GM23338 (cell line): ENCODE data around the gene CHI3L1. TPM values are rescaled to one million over a fixed set of nuclear protein-coding genes. Genes with fewer than 3 reads are reported as not detected.
A peak's percentile ranks its signal among the peaks of the same experiment; 100 is the strongest.

Experiments
- ATAC-seq: fragments of 200-7000 bp; cut with Tn5 transposase; 3 replicates; pipeline ENCODE4 v1.9.1; 2020
- DNase-seq: peaks from one replicate; pipeline ENCODE4 v3.0.0-alpha.2; 2015; ENCODE audit warnings: low spot score
- H2AFZ ChIP-seq: fragments of 200-600 bp; sonication (generic); 2 replicates; pipeline ENCODE4 v1.8.0; 2016; ENCODE audit warnings: antibody characterized with exemption, mild to moderate bottlenecking, moderate library complexity
- H3F3A ChIP-seq: fragments of 200-600 bp; sonication (generic); replicated peaks from 2 replicates; pipeline ENCODE4 v1.8.0; 2017; ENCODE audit warnings: antibody characterized with exemption, mixed run types, low read depth
- H3K27ac ChIP-seq: fragments of 200-600 bp; sonication (generic); 2 replicates; pipeline ENCODE4 v1.6.1; 2016; ENCODE audit warnings: low read depth
- H3K27me3 ChIP-seq: fragments of 200-600 bp; sonication (generic); 2 replicates; pipeline ENCODE4 v1.8.0; 2016; ENCODE audit warnings: mild to moderate bottlenecking, mixed run types, moderate library complexity; ENCODE audit not compliant: insufficient read depth
- H3K36me3 ChIP-seq: fragments of 200-600 bp; sonication (generic); 2 replicates; pipeline ENCODE4 v1.8.0; 2016; ENCODE audit warnings: mild to moderate bottlenecking; ENCODE audit not compliant: insufficient read depth
- H3K4me1 ChIP-seq: fragments of 200-600 bp; sonication (generic); 2 replicates; pipeline ENCODE4 v1.8.0; 2016; ENCODE audit warnings: mild to moderate bottlenecking, moderate library complexity; ENCODE audit not compliant: insufficient read depth
- H3K4me2 ChIP-seq: fragments of 200-600 bp; sonication (generic); 2 replicates; pipeline ENCODE4 v1.7.1; 2017; ENCODE audit warnings: mixed run types
- H3K4me3 ChIP-seq: fragments of 200-600 bp; sonication (generic); 2 replicates; pipeline ENCODE4 v1.6.1; 2016; ENCODE audit warnings: mixed run types
- H3K79me2 ChIP-seq: fragments of 200-600 bp; sonication (generic); replicated peaks from 2 replicates; pipeline ENCODE4 v1.8.0; 2017; ENCODE audit warnings: mild to moderate bottlenecking; ENCODE audit not compliant: insufficient read depth
- H3K9me2 ChIP-seq: fragments of 200-600 bp; sonication (generic); 2 replicates; pipeline ENCODE4 v1.8.0; 2017; ENCODE audit not compliant: insufficient read depth
- H4K20me1 ChIP-seq: fragments of 200-600 bp; sonication (generic); replicated peaks from 2 replicates; pipeline ENCODE4 v1.8.0; 2017; ENCODE audit warnings: mild to moderate bottlenecking; ENCODE audit not compliant: insufficient read depth
- H3K27ac Mint-ChIP-seq: 2 replicates; pipeline ENCODE4 v1.8.0; 2020; ENCODE audit warnings: inconsistent platforms, mild to moderate bottlenecking, moderate library complexity, mixed read lengths
- H3K27me3 Mint-ChIP-seq: 3 replicates; pipeline ENCODE4 v1.8.0; 2022; ENCODE audit warnings: low read depth, mild to moderate bottlenecking, moderate library complexity, mixed read lengths, inconsistent platforms; ENCODE audit not compliant: insufficient read depth, poor library complexity
- H3K36me3 Mint-ChIP-seq: 3 replicates; pipeline ENCODE4 v1.8.0; 2021; ENCODE audit warnings: low read depth, mild to moderate bottlenecking, inconsistent platforms, moderate library complexity, mixed read lengths
- H3K4me1 Mint-ChIP-seq: 3 replicates; pipeline ENCODE4 v1.8.0; 2020; ENCODE audit warnings: mild to moderate bottlenecking, inconsistent platforms, mixed read lengths
- H3K4me3 Mint-ChIP-seq: 3 replicates; pipeline ENCODE4 v1.8.0; 2021; ENCODE audit warnings: moderate library complexity, mild to moderate bottlenecking, inconsistent platforms, mixed read lengths
- H3K9me3 Mint-ChIP-seq: 3 replicates; pipeline ENCODE4 v1.8.0; 2020; ENCODE audit warnings: moderate library complexity, mild to moderate bottlenecking, inconsistent platforms, mixed read lengths
- CREB1 ChIP-seq: fragments of 250-450 bp; sonication (Bioruptor Pico); IDR thresholded peaks from 2 replicates; pipeline ENCODE4 v1.5.0; 2020; ENCODE audit warnings: low read depth, mild to moderate bottlenecking, moderate library complexity
- EZH2 ChIP-seq: fragments of 200-600 bp; sonication (generic); IDR thresholded peaks from one replicate; pipeline ENCODE4 v1.8.0; 2017; ENCODE audit warnings: antibody characterized with exemption, mild to moderate bottlenecking, low read depth; ENCODE audit not compliant: unreplicated experiment
- EZH2phosphoT487 ChIP-seq: fragments of 200-600 bp; sonication (generic); IDR thresholded peaks from one replicate; pipeline ENCODE4 v1.8.1; 2018; ENCODE audit warnings: antibody characterized with exemption; ENCODE audit not compliant: unreplicated experiment
- JUNB ChIP-seq: IDR thresholded peaks from one replicate; pipeline ENCODE4 v1.6.1; 2016; ENCODE audit warnings: antibody characterized with exemption; ENCODE audit not compliant: unreplicated experiment
- NANOG ChIP-seq: IDR thresholded peaks from 2 replicates; pipeline ENCODE4 v1.6.1; 2016; ENCODE audit warnings: antibody characterized with exemption, borderline replicate concordance
- POLR2AphosphoS5 ChIP-seq: IDR thresholded peaks from 2 replicates; pipeline ENCODE4 v1.6.1; 2016; ENCODE audit warnings: antibody characterized with exemption, low read depth
- STAT1 ChIP-seq: IDR thresholded peaks from one replicate; pipeline ENCODE4 v1.6.1; 2016; ENCODE audit warnings: antibody characterized with exemption; ENCODE audit not compliant: unreplicated experiment
- ZNF114 ChIP-seq: fragments of 250-450 bp; sonication (Bioruptor Pico); IDR thresholded peaks from 2 replicates; pipeline ENCODE4 v1.5.0; 2020; ENCODE audit warnings: mild to moderate bottlenecking, moderate library complexity
- ZNF331 ChIP-seq: fragments of 250-450 bp; sonication (Bioruptor Pico); IDR thresholded peaks from 2 replicates; pipeline ENCODE4 v1.5.0; 2020; ENCODE audit warnings: low read depth, mild to moderate bottlenecking, moderate library complexity
- polyA plus RNA-seq: library from polyadenylated mRNA; unstranded; fragments of >200 nt; fragmentation: Nextera tagmentation; extraction: Ambion mirVana; gene quantifications from 2 replicates; pipeline ENCODE4 v1.2.1, GENCODE V29; 2016
- total RNA-seq: library from RNA; depleted of rRNA; stranded (reverse); fragments of >200 nt; shearing (Covaris generic); gene quantifications from 2 replicates; pipeline ENCODE4 v1.2.3, GENCODE V29; 2014
- TF ChIP-seq, protein P1 (sequence below): IDR thresholded peaks from one replicate; pipeline ENCODE4 v1.6.1; 2018; ENCODE audit warnings: antibody characterized with exemption; ENCODE audit not compliant: unreplicated experiment
- TF ChIP-seq, protein P2 (sequence below): fragments of 250-450 bp; sonication (Bioruptor Pico); IDR thresholded peaks from 2 replicates; pipeline ENCODE4 v1.5.0; 2020; ENCODE audit warnings: mild to moderate bottlenecking, moderate library complexity
- TF ChIP-seq, protein P3 (sequence below): IDR thresholded peaks from 2 replicates; pipeline ENCODE4 v1.6.1; 2016; ENCODE audit warnings: antibody characterized with exemption
- TF ChIP-seq, protein P4 (sequence below), 2 experiments: fragments of 200-600 bp in 1 of 2; sonication (generic) in 1 of 2; conservative IDR thresholded peaks; 2 replicates each; pipeline versions ENCODE4 v1.5.1 to v1.6.1; 2016 to 2017; ENCODE audit warnings: antibody characterized with exemption in 2 of 2, low read depth in 2 of 2, mild to moderate bottlenecking in 2 of 2, moderate library complexity in 1 of 2

The CHI3L1 gene
- total and polyA plus RNA-seq, 2 experiments from 2014 or later, result 0.76 TPM; not detected in 1

DNA sequence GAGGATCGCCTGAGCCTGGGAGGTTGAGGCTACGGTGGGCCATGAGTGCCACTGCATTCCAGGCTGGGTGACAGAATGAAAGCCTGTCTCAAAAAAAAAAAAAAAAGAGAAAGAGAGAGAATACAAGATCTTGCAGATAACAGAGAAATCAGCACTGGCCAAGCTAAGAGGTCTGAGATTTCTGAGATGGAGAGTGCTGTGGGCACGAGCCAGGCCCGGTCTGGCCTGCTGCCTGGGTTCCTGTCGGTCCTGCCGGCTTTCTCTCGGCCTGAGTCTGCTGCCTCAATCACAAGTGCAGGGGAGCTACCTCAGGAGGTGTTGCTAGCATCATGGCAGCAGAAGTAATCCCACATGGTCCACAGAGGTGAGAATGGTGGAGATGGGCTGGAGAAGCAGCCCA lies 40.0 kb downstream of the CHI3L1 start:
- no peak overlapping the region for H3K4me3 ChIP-seq
- H3K36me3 ChIP-seq, result no peaks in the 10 kb centered on the region
- peaks cover 63% of the 10 kb centered on the region for H3K4me1 Mint-ChIP-seq
- peak overlapping the region; percentile 40 for H3K4me2 ChIP-seq
- H3K27ac Mint-ChIP-seq, result no peak overlapping the region; the same call in 1 of the 2 replicates
- TF ChIP-seq ZNF114 (CRISPR knock-in tag) (no peak), NANOG (no peak), STAT1 (no peak), EZH2 (no peak), ZNF331 (no peak), CREB1 (CRISPR knock-in tag) (no peak), EZH2phosphoT487 (no peak), POLR2AphosphoS5 (no peak), JUNB (no peak)
- TF ChIP-seq, protein P1, sequence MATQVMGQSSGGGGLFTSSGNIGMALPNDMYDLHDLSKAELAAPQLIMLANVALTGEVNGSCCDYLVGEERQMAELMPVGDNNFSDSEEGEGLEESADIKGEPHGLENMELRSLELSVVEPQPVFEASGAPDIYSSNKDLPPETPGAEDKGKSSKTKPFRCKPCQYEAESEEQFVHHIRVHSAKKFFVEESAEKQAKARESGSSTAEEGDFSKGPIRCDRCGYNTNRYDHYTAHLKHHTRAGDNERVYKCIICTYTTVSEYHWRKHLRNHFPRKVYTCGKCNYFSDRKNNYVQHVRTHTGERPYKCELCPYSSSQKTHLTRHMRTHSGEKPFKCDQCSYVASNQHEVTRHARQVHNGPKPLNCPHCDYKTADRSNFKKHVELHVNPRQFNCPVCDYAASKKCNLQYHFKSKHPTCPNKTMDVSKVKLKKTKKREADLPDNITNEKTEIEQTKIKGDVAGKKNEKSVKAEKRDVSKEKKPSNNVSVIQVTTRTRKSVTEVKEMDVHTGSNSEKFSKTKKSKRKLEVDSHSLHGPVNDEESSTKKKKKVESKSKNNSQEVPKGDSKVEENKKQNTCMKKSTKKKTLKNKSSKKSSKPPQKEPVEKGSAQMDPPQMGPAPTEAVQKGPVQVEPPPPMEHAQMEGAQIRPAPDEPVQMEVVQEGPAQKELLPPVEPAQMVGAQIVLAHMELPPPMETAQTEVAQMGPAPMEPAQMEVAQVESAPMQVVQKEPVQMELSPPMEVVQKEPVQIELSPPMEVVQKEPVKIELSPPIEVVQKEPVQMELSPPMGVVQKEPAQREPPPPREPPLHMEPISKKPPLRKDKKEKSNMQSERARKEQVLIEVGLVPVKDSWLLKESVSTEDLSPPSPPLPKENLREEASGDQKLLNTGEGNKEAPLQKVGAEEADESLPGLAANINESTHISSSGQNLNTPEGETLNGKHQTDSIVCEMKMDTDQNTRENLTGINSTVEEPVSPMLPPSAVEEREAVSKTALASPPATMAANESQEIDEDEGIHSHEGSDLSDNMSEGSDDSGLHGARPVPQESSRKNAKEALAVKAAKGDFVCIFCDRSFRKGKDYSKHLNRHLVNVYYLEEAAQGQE, result no peak
- TF ChIP-seq, protein P2, sequence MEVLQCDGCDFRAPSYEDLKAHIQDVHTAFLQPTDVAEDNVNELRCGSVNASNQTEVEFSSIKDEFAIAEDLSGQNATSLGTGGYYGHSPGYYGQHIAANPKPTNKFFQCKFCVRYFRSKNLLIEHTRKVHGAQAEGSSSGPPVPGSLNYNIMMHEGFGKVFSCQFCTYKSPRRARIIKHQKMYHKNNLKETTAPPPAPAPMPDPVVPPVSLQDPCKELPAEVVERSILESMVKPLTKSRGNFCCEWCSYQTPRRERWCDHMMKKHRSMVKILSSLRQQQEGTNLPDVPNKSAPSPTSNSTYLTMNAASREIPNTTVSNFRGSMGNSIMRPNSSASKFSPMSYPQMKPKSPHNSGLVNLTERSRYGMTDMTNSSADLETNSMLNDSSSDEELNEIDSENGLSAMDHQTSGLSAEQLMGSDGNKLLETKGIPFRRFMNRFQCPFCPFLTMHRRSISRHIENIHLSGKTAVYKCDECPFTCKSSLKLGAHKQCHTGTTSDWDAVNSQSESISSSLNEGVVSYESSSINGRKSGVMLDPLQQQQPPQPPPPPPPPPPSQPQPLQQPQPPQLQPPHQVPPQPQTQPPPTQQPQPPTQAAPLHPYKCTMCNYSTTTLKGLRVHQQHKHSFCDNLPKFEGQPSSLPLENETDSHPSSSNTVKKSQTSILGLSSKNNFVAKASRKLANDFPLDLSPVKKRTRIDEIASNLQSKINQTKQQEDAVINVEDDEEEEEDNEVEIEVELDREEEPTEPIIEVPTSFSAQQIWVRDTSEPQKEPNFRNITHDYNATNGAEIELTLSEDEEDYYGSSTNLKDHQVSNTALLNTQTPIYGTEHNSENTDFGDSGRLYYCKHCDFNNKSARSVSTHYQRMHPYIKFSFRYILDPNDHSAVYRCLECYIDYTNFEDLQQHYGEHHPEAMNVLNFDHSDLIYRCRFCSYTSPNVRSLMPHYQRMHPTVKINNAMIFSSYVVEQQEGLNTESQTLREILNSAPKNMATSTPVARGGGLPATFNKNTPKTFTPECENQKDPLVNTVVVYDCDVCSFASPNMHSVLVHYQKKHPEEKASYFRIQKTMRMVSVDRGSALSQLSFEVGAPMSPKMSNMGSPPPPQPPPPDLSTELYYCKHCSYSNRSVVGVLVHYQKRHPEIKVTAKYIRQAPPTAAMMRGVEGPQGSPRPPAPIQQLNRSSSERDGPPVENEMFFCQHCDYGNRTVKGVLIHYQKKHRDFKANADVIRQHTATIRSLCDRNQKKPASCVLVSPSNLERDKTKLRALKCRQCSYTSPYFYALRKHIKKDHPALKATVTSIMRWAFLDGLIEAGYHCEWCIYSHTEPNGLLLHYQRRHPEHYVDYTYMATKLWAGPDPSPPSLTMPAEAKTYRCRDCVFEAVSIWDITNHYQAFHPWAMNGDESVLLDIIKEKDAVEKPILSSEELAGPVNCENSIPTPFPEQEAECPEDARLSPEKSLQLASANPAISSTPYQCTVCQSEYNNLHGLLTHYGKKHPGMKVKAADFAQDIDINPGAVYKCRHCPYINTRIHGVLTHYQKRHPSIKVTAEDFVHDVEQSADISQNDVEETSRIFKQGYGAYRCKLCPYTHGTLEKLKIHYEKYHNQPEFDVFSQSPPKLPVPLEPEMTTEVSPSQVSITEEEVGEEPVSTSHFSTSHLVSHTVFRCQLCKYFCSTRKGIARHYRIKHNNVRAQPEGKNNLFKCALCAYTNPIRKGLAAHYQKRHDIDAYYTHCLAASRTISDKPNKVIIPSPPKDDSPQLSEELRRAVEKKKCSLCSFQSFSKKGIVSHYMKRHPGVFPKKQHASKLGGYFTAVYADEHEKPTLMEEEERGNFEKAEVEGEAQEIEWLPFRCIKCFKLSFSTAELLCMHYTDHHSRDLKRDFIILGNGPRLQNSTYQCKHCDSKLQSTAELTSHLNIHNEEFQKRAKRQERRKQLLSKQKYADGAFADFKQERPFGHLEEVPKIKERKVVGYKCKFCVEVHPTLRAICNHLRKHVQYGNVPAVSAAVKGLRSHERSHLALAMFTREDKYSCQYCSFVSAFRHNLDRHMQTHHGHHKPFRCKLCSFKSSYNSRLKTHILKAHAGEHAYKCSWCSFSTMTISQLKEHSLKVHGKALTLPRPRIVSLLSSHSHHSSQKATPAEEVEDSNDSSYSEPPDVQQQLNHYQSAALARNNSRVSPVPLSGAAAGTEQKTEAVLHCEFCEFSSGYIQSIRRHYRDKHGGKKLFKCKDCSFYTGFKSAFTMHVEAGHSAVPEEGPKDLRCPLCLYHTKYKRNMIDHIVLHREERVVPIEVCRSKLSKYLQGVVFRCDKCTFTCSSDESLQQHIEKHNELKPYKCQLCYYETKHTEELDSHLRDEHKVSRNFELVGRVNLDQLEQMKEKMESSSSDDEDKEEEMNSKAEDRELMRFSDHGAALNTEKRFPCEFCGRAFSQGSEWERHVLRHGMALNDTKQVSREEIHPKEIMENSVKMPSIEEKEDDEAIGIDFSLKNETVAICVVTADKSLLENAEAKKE (CRISPR knock-in tag), result no peak
- TF ChIP-seq, protein P3, sequence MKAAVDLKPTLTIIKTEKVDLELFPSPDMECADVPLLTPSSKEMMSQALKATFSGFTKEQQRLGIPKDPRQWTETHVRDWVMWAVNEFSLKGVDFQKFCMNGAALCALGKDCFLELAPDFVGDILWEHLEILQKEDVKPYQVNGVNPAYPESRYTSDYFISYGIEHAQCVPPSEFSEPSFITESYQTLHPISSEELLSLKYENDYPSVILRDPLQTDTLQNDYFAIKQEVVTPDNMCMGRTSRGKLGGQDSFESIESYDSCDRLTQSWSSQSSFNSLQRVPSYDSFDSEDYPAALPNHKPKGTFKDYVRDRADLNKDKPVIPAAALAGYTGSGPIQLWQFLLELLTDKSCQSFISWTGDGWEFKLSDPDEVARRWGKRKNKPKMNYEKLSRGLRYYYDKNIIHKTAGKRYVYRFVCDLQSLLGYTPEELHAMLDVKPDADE, result no peak
- TF ChIP-seq, protein P4, sequence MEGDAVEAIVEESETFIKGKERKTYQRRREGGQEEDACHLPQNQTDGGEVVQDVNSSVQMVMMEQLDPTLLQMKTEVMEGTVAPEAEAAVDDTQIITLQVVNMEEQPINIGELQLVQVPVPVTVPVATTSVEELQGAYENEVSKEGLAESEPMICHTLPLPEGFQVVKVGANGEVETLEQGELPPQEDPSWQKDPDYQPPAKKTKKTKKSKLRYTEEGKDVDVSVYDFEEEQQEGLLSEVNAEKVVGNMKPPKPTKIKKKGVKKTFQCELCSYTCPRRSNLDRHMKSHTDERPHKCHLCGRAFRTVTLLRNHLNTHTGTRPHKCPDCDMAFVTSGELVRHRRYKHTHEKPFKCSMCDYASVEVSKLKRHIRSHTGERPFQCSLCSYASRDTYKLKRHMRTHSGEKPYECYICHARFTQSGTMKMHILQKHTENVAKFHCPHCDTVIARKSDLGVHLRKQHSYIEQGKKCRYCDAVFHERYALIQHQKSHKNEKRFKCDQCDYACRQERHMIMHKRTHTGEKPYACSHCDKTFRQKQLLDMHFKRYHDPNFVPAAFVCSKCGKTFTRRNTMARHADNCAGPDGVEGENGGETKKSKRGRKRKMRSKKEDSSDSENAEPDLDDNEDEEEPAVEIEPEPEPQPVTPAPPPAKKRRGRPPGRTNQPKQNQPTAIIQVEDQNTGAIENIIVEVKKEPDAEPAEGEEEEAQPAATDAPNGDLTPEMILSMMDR (conservative IDR thresholded peaks at IDR 0.05; ENCODE audit: low read depth in 2 of 2), result no peak
- no peaks in the 10 kb centered on the region for H3F3A ChIP-seq
- H4K20me1 ChIP-seq, result no peaks in the 10 kb centered on the region
- no peaks in the 10 kb centered on the region for H3K27me3 ChIP-seq
- H2AFZ ChIP-seq, result no peak overlapping the region
- H3K9me3 Mint-ChIP-seq, result peaks cover 2% of the 10 kb centered on the region; the same call in 1 of the 3 replicates
- no peak overlapping the region for H3K4me3 Mint-ChIP-seq
- ATAC-seq, result no peak
- no peaks in the 10 kb centered on the region for H3K79me2 ChIP-seq
- DNase-seq, result no peak
- no peak overlapping the region for H3K27ac ChIP-seq
- H3K27me3 Mint-ChIP-seq, result peaks cover 15% of the 10 kb centered on the region
- H3K4me1 ChIP-seq, result peaks cover 28% of the 10 kb centered on the region
- H3K9me2 ChIP-seq, result no peaks in the 10 kb centered on the region
- no peaks in the 10 kb centered on the region for H3K36me3 Mint-ChIP-seq
